ENCODE measurements around the gene ACTN1.

ACTN1 gene

DNA sequence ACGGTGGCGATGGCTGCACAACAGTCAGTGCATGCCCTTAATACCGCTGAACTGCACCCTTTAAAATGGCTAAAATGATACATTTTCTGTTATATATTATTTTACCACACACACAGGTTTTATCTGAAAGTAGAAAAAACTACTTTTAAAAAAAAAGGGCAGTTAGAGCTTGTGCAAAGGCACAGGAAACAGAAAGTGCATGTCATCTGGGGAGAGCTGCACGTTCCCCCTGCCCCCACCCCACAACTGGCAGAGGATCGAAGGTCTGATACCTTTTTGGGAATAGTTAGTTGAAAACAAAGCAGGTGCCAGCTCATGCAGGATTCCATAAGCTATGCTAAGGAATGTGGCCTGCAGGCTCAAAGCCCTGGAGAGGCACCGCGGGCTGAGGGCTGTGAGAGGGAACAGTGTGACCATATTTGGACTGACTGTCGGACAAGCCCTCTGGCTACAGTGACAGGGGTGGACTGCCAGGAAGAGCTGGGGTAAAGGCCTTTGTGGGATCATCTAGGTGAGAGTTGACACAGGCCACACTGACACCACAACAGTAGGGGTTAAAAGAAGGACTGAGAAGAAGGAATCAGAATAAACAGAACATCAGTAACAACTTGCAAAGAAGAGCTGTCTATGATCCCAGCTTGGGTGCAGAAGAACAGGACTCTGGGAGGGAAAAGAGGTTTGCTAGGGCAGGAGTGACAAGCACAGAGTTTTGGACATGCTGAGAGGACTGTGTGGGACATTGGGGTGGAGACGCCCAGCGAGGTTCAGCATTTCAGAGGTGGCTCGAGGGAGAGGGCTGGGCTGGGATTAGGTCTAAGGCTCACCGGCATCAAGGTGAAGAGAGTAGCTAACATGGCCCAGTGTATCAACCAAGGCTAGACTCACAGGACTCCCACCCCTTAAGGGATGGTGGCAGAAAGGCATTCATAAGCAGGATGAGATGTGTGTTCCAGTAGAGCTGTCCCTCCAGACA lies 54.6 kb downstream of the ACTN1 start:
- DNase-seq (ENCODE audit: insufficient read length, low spot score) (no peak), FAIRE-seq (no peak)
- TF ChIP-seq CTCF (IDR thresholded peaks at IDR 0.05; ENCODE audit: insufficient read depth, missing control alignments): no peak

DNA sequence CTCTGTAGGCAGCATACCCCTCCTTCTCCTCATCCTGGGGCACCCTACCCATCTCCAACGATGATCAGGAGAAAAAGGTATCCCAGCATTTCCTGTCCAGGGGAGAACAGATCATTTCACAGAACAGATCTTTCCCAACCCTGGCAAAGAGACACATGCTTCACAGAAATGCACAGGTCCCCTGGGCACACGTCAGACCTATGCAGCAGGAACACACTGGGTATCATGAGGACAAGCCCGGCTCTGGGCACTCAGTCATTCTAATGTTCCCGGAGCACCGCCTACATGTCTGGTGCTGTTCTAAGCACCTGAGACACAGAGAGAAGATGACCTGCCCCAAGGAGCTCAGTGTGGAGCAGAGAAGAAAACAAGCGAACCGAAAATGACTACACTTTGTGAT lies 56.2 kb downstream of the ACTN1 start:
- DNase-seq (ENCODE audit: insufficient read length, low spot score) (no peak), FAIRE-seq (no peak)
- TF ChIP-seq CTCF (IDR thresholded peaks at IDR 0.05; ENCODE audit: insufficient read depth, missing control alignments): no peak

- no peak for DNase-seq (ENCODE audit: insufficient read length, low spot score)
- TF ChIP-seq CTCF (IDR thresholded peaks at IDR 0.05; ENCODE audit: insufficient read depth, missing control alignments): no peak
- no peak for FAIRE-seq
Measured at GRCh38 chr14:68922201-68922621, 56.9 kb downstream of the ACTN1 start.

DNA sequence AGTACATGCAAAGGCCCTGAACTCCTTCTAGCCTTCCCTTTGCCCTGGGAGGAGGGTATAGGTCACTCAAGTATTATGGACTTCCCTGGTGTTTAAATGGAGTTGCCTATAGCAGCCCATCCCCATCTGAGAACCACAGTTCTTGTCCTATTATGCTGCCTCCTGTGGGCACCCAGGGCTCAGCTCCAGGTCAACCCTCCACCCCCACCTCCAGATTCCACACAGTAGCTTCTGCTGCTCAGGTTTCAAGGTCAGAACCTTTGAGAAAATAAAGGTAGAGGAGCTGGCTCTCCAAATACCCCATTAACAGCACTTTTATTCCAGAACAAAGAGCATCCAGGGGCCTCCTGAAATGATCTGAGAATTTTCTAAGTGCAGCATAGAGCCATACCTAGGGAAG lies 57.4 kb downstream of the ACTN1 start:
- DNase-seq (ENCODE audit: insufficient read length, low spot score) (no peak), FAIRE-seq (no peak)
- no peak for TF ChIP-seq CTCF (IDR thresholded peaks at IDR 0.05; ENCODE audit: insufficient read depth, missing control alignments)

GRCh38 chr14:68921049-68921448 lies 58.1 kb downstream of the ACTN1 start:
- FAIRE-seq (no peak), DNase-seq (ENCODE audit: insufficient read length, low spot score) (no peak)
- TF ChIP-seq CTCF (IDR thresholded peaks at IDR 0.05; ENCODE audit: insufficient read depth, missing control alignments): no peak

- no peak for DNase-seq (ENCODE audit: insufficient read length, low spot score)
- no peak for TF ChIP-seq CTCF (IDR thresholded peaks at IDR 0.05; ENCODE audit: insufficient read depth, missing control alignments)
- FAIRE-seq: no peak
Measured at GRCh38 chr14:68919129-68919927, 59.8 kb downstream of the ACTN1 start.

Data from D721Med (cell line).